GM12878 (cell line): Measurements from ENCODE around the gene AHNAK. TPM values are rescaled to one million over a fixed set of nuclear protein-coding genes. Genes with fewer than 3 reads are reported as not detected.
A peak's percentile ranks its signal among the peaks of the same experiment; 100 is the strongest.

ENCODE experiments used
- ATAC-seq: fragments of 200-7000 bp; cut with Tn5 transposase; 3 replicates; pipeline ENCODE4 v1.9.1; 2020; ENCODE audit warnings: mild to moderate bottlenecking, moderate library complexity
- BruUV-seq: library from RNA; stranded (reverse); fragments of 400-500 nt; replicated peaks from 2 replicates; lab custom pipeline; 2021; lab: Mats Ljungman, UMichigan
- CTCF ChIA-PET: fragments of 300-600 bp; sonication (Branson Sonifier 250); formaldehyde crosslinking; extraction: SDS; loops from one replicate; lab custom pipeline; 2021; ENCODE audit warnings: inconsistent platforms; lab: Yijun Ruan, JAX
- POLR2A ChIA-PET: fragments of 350-600 bp; formaldehyde crosslinking; extraction: SDS; loops from one replicate; lab custom pipeline; 2021; ENCODE audit warnings: inconsistent platforms; lab: Charles Lee
- RAD21 ChIA-PET: fragments of 300-600 bp; sonication (Branson Sonifier 250); formaldehyde crosslinking; loops from one replicate; lab custom pipeline; 2023; ENCODE audit warnings: antibody characterized with exemption; ENCODE audit not compliant: unreplicated experiment; lab: Charles Lee
- SMC1A ChIA-PET: fragments of 300-600 bp; sonication (Branson Sonifier 250); formaldehyde crosslinking; loops from one replicate; lab custom pipeline; 2023; ENCODE audit not compliant: unreplicated experiment, uncharacterized antibody; lab: Charles Lee
- DNase-seq: peaks from one replicate; pipeline ENCODE4 v3.0.0-alpha.2; 2011; ENCODE audit warnings: low read depth, low spot score
- FAIRE-seq: peaks from 3 replicates; lab custom pipeline; 2011; peaks lifted over from hg19 to GRCh38; lab: Jason Lieb, UNC
- H2AFZ ChIP-seq: 2 replicates; pipeline ENCODE4 v1.6.0; 2011; ENCODE audit warnings: low read depth, low read length, control low read depth; ENCODE audit not compliant: control insufficient read depth
- H3K27ac ChIP-seq: 2 replicates; pipeline ENCODE4 v1.5.1; 2011; ENCODE audit warnings: control low read depth; ENCODE audit not compliant: control insufficient read depth, insufficient read depth
- H3K27me3 ChIP-seq, 2 experiments: replicated peaks in 1 of 2; 2 replicates each; pipeline versions ENCODE4 v1.6.0 to v1.6.1; 2011; ENCODE audit warnings: low read length in 1 of 2; ENCODE audit not compliant: control insufficient read depth in 2 of 2, insufficient read depth in 2 of 2
- H3K36me3 ChIP-seq, 2 experiments: 2 replicates each; pipeline ENCODE4 v1.5.1; 2011; ENCODE audit warnings: low read length in 1 of 2; ENCODE audit not compliant: control insufficient read depth in 2 of 2, insufficient read depth in 2 of 2
- H3K4me1 ChIP-seq: 2 replicates; pipeline ENCODE4 v1.6.1; 2011; ENCODE audit warnings: mild to moderate bottlenecking, low read length, moderate library complexity, mixed read lengths; ENCODE audit not compliant: control insufficient read depth, insufficient read depth
- H3K4me2 ChIP-seq: 2 replicates; pipeline ENCODE4 v1.6.0; 2011; ENCODE audit warnings: control low read depth; ENCODE audit not compliant: control insufficient read depth, insufficient read depth
- H3K4me3 ChIP-seq: fragments of 200-600 bp; sonication (generic); 2 replicates; pipeline ENCODE4 v1.5.1; 2016
- H3K79me2 ChIP-seq: 2 replicates; pipeline ENCODE4 v1.6.0; 2011; ENCODE audit warnings: low read length; ENCODE audit not compliant: control insufficient read depth, insufficient read depth
- H3K9ac ChIP-seq: 2 replicates; pipeline ENCODE4 v1.8.0; 2011; ENCODE audit warnings: low read length, control low read depth, mixed read lengths; ENCODE audit not compliant: control insufficient read depth, insufficient read depth
- H3K9me3 ChIP-seq: replicated peaks from 3 replicates; pipeline ENCODE4 v1.5.1; 2011; ENCODE audit warnings: mild to moderate bottlenecking, low read length; ENCODE audit not compliant: control insufficient read depth, insufficient read depth
- H4K20me1 ChIP-seq: 2 replicates; pipeline ENCODE4 v1.6.0; 2011; ENCODE audit not compliant: control insufficient read depth, insufficient read depth
- BCL11A ChIP-seq: IDR thresholded peaks from 2 replicates; pipeline ENCODE4 v1.6.1; 2011; ENCODE audit warnings: low read depth, low read length
- CBFB ChIP-seq: IDR thresholded peaks from 2 replicates; pipeline ENCODE4 v1.6.1; 2016; ENCODE audit warnings: antibody characterized with exemption, low read depth
- CREB1 ChIP-seq: IDR thresholded peaks from 2 replicates; pipeline ENCODE4 v1.6.1; 2012; ENCODE audit warnings: low read depth, mild to moderate bottlenecking, inconsistent platforms
- CREM ChIP-seq: IDR thresholded peaks from 2 replicates; pipeline ENCODE4 v1.6.1; 2014; ENCODE audit warnings: antibody characterized with exemption, low read depth
- FOXM1 ChIP-seq: IDR thresholded peaks from 2 replicates; pipeline ENCODE4 v1.6.1; 2012; ENCODE audit warnings: low read depth, mild to moderate bottlenecking, inconsistent platforms, low read length, moderate library complexity
- IRF4 ChIP-seq: IDR thresholded peaks from 2 replicates; pipeline ENCODE4 v1.6.1; 2011; ENCODE audit warnings: low read depth, low read length
- JUNB ChIP-seq: IDR thresholded peaks from 2 replicates; pipeline ENCODE4 v1.6.1; 2016; ENCODE audit warnings: antibody characterized with exemption, mild to moderate bottlenecking
- JUND ChIP-seq: IDR thresholded peaks from 2 replicates; pipeline ENCODE4 v1.6.1; 2012; ENCODE audit warnings: low read depth, mild to moderate bottlenecking, low read length, improper control_type of control experiment, moderate library complexity
- MEF2A ChIP-seq: IDR thresholded peaks from 2 replicates; pipeline ENCODE4 v1.6.1; 2011; ENCODE audit warnings: low read depth, mild to moderate bottlenecking, low read length, moderate library complexity; ENCODE audit not compliant: insufficient read depth
- MTA2 ChIP-seq: fragments of 450-650 bp; IDR thresholded peaks from 2 replicates; pipeline ENCODE4 v1.6.1; 2016; ENCODE audit warnings: low read depth, mild to moderate bottlenecking, moderate library complexity
- PAX5 ChIP-seq: IDR thresholded peaks from 2 replicates; pipeline ENCODE4 v1.6.1; 2011; ENCODE audit warnings: low read depth, low read length, borderline replicate concordance
- POLR2A ChIP-seq: IDR thresholded peaks from 2 replicates; pipeline ENCODE4 v1.6.1; 2011; ENCODE audit warnings: low read depth, mild to moderate bottlenecking, low read length
- RCOR1 ChIP-seq: conservative IDR thresholded peaks from 2 replicates; pipeline ENCODE4 v1.6.1; 2012; ENCODE audit warnings: low read depth, low read length, improper control_type of control experiment
- SIX5 ChIP-seq: IDR thresholded peaks from 2 replicates; pipeline ENCODE4 v1.6.1; 2011; ENCODE audit warnings: mild to moderate bottlenecking, low read depth, low read length, moderate library complexity; ENCODE audit not compliant: severe bottlenecking
- YBX1 ChIP-seq: fragments of 450-650 bp; IDR thresholded peaks from 2 replicates; pipeline ENCODE4 v1.6.1; 2016; ENCODE audit warnings: antibody characterized with exemption
- YY1 ChIP-seq: IDR thresholded peaks from 2 replicates; pipeline ENCODE4 v1.6.1; 2011; ENCODE audit warnings: low read depth, mild to moderate bottlenecking, low read length
- ZNF217 ChIP-seq: fragments of 450-650 bp; IDR thresholded peaks from 2 replicates; pipeline ENCODE4 v1.6.1; 2017; ENCODE audit warnings: antibody characterized with exemption, mild to moderate bottlenecking
- ZNF622 ChIP-seq: fragments of 450-650 bp; IDR thresholded peaks from 2 replicates; pipeline ENCODE4 v1.6.1; 2017; ENCODE audit warnings: mild to moderate bottlenecking, inconsistent platforms
- ZSCAN29 ChIP-seq: fragments of 450-650 bp; IDR thresholded peaks from 2 replicates; pipeline ENCODE4 v1.6.1; 2017; ENCODE audit warnings: mild to moderate bottlenecking, moderate library complexity
- WGBS: methylation state at CpG from one replicate; pipeline ENCODE4 v1.1.6; 2016; ENCODE audit warnings: low lambda C conversion rate; ENCODE audit not compliant: insufficient replicate concordance, insufficient coverage; ENCODE audit errors: missing lambda C conversion rate; 5-methylcytosine and 5-hydroxymethylcytosine counted together
- in situ Hi-C: fragments of 300-500 bp; cut with MboI; formaldehyde crosslinking; loops from 9 replicates; pipeline ENCODE4 v1.14.3; 2018; ENCODE audit warnings: mixed read lengths
- intact Hi-C: fragments of 100-400 bp; cut with micrococcal nuclease; formaldehyde crosslinking; loops from one replicate; pipeline ENCODE4 v1.14.2; 2022; ENCODE audit not compliant: unreplicated experiment
- polyA plus RNA-seq, 11 experiments: library from polyadenylated mRNA; depleted of rRNA in 4 of 11; unstranded in 6 of 11; stranded (reverse) in 5 of 11; fragments of >200 nt; fragmentation: Nextera tagmentation in 4 of 11; fragmentation: Illumina TruSeq in 1 of 11; extraction: Ambion mirVana in 4 of 11; extraction: Trizol in 1 of 11; gene quantifications; 1 replicate in 1 of 11; 2 replicates in 10 of 11; pipeline versions ENCODE4 v1.2.1 to v1.2.3, GENCODE V29; 2011 to 2016; ENCODE audit warnings: inconsistent platforms in 2 of 11, missing spikeins in 2 of 11, low read depth in 1 of 11
- total RNA-seq, 4 experiments: library from RNA; depleted of rRNA in 3 of 4; stranded (reverse); fragments of >200 nt in 3 of 4; fragmentation: Illumina TruSeq in 1 of 4; extraction: Trizol in 1 of 4; gene quantifications; 2 replicates each; pipeline versions ENCODE4 v1.2.1 to v1.2.3, GENCODE V29; 2013 to 2021
- TF ChIP-seq, protein P1 (sequence below): fragments of 450-650 bp; IDR thresholded peaks from 2 replicates; pipeline ENCODE4 v1.6.1; 2016; ENCODE audit warnings: mild to moderate bottlenecking, moderate library complexity, borderline replicate concordance
- TF ChIP-seq, protein P2 (sequence below): IDR thresholded peaks from 2 replicates; pipeline ENCODE4 v1.6.1; 2012; ENCODE audit warnings: low read depth, low read length, improper control_type of control experiment

AHNAK gene
- total and polyA plus RNA-seq, 10 of the 15 experiments (the other 5 are each of a cell fraction or from before 2014, with no cell fraction given): 0.76 to 90.3 (median 19.4) TPM

GRCh38 chr11:62555464-62556107 lies 9.0 kb upstream of the AHNAK start:
- H4K20me1 ChIP-seq: no peaks in the 10 kb centered on the region
- peaks cover 8 to 12% of the 10 kb centered on the region in 2 experiments; a peak in 3 of 4 replicates for H3K36me3 ChIP-seq
- H3K27ac ChIP-seq: peak overlapping the region; percentile 99
- H3K9me3 ChIP-seq: no peaks in the 10 kb centered on the region
- DNase-seq (peak; percentile 92), FAIRE-seq (peak; percentile 94), ATAC-seq (peak; percentile 72)
- POLR2A ChIA-PET: interaction anchor here (0.7 to 11.4 kb wide), 9 partner anchors 11 to 293 kb away, joined by 3 to 188 read pairs (median 3); partner anchors contain the start of genes AHNAK, B3GAT3, C11orf98 and CSKMT
- no peak overlapping the region for H2AFZ ChIP-seq
- intact Hi-C loops: loop anchor here (2.0 kb wide), 1 partner anchor 15 kb away; no protein-coding TSS in a partner anchor
- H3K4me1 ChIP-seq: peaks cover 91% of the 10 kb centered on the region
- SMC1A ChIA-PET: interaction anchor here (1.0 to 11.4 kb wide), 6 partner anchors 12 to 127 kb away, joined by 3 to 212 read pairs (median 6); partner anchors contain the start of genes C11orf98 and CSKMT
- H3K4me3 ChIP-seq: peak overlapping the region; percentile 42
- CTCF ChIA-PET: interaction anchor here (0.7 to 7.5 kb wide), 9 partner anchors 10 to 286 kb away, joined by 3 to 246 read pairs (median 4); partner anchors contain the start of gene TUT1
- H3K27me3 ChIP-seq: no peaks in the 10 kb centered on the region
- TSS peak; percentile 78 for BruUV-seq
- H3K9ac ChIP-seq: peak overlapping the region; percentile 82
- peak overlapping the region; percentile 86 for H3K4me2 ChIP-seq
- RAD21 ChIA-PET: interaction anchor here (0.9 to 13.9 kb wide), 9 partner anchors 10 to 286 kb away, joined by 3 to 313 read pairs (median 4); partner anchors contain the start of genes AHNAK, C11orf98, CSKMT and EEF1G
- no peaks in the 10 kb centered on the region; the same call in 1 of the 2 replicates for H3K79me2 ChIP-seq
- in situ Hi-C loops: loop anchor here (10.0 kb wide), 1 partner anchor 131 kb away; no protein-coding TSS in a partner anchor
- 0% methylated on average over 4 of the region's 4 CpGs for WGBS
- TF ChIP-seq YY1: no peak
- peak; percentile 84 for TF ChIP-seq JUNB
- TF ChIP-seq, protein P1, sequence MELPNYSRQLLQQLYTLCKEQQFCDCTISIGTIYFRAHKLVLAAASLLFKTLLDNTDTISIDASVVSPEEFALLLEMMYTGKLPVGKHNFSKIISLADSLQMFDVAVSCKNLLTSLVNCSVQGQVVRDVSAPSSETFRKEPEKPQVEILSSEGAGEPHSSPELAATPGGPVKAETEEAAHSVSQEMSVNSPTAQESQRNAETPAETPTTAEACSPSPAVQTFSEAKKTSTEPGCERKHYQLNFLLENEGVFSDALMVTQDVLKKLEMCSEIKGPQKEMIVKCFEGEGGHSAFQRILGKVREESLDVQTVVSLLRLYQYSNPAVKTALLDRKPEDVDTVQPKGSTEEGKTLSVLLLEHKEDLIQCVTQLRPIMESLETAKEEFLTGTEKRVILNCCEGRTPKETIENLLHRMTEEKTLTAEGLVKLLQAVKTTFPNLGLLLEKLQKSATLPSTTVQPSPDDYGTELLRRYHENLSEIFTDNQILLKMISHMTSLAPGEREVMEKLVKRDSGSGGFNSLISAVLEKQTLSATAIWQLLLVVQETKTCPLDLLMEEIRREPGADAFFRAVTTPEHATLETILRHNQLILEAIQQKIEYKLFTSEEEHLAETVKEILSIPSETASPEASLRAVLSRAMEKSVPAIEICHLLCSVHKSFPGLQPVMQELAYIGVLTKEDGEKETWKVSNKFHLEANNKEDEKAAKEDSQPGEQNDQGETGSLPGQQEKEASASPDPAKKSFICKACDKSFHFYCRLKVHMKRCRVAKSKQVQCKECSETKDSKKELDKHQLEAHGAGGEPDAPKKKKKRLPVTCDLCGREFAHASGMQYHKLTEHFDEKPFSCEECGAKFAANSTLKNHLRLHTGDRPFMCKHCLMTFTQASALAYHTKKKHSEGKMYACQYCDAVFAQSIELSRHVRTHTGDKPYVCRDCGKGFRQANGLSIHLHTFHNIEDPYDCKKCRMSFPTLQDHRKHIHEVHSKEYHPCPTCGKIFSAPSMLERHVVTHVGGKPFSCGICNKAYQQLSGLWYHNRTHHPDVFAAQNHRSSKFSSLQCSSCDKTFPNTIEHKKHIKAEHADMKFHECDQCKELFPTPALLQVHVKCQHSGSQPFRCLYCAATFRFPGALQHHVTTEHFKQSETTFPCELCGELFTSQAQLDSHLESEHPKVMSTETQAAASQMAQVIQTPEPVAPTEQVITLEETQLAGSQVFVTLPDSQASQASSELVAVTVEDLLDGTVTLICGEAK: no peak
- TF ChIP-seq JUND: peak; percentile 56; the same call in 1 of the 2 replicates
- no peak for TF ChIP-seq POLR2A
- TF ChIP-seq IRF4: peak; percentile 94
- peak; percentile 89 for TF ChIP-seq MTA2
- TF ChIP-seq ZSCAN29: no peak
- peak; percentile 77 for TF ChIP-seq CREM
- TF ChIP-seq MEF2A: 0 out of 2 replicates have a peak, but pooled peaks have one; percentile 22
- peak; percentile 71; the same call in 1 of the 2 replicates for TF ChIP-seq PAX5
- no peak for TF ChIP-seq YBX1
- TF ChIP-seq, protein P2, sequence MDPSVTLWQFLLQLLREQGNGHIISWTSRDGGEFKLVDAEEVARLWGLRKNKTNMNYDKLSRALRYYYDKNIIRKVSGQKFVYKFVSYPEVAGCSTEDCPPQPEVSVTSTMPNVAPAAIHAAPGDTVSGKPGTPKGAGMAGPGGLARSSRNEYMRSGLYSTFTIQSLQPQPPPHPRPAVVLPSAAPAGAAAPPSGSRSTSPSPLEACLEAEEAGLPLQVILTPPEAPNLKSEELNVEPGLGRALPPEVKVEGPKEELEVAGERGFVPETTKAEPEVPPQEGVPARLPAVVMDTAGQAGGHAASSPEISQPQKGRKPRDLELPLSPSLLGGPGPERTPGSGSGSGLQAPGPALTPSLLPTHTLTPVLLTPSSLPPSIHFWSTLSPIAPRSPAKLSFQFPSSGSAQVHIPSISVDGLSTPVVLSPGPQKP: no peak
- peak; percentile 83 for TF ChIP-seq BCL11A
- TF ChIP-seq SIX5: no peak
- no peak; the same call in 1 of the 2 replicates for TF ChIP-seq RCOR1
- 0 out of 2 replicates have a peak, but pooled peaks have one; percentile 56 for TF ChIP-seq CBFB
- no peak for TF ChIP-seq CREB1
- peak; percentile 72 for TF ChIP-seq FOXM1
- no peak; the same call in 1 of the 2 replicates for TF ChIP-seq ZNF217
- no peak for TF ChIP-seq ZNF622
